ENCODE measurements around the gene KAT5. TPM values are rescaled to one million over a fixed set of nuclear protein-coding genes. Genes with fewer than 3 reads are reported as not detected.

The KAT5 gene
- total RNA-seq (2021) (49.6 and 57.1 TPM in 2 replicates), Bru-seq, nascent RNA (percentile 75 among the genes with signal in this experiment), BruChase-seq, experiment 1, labeled RNA remaining after a 2-hour chase (percentile 80 among the genes with signal in this experiment), BruChase-seq, experiment 2, labeled RNA remaining after a 6-hour chase (percentile 92 among the genes with signal in this experiment)
- long read RNA-seq, transcript KAT5-203 (14 exons, 2,237 nt) = minor isoform, 14 of 98 reads
- long read RNA-seq, transcript KAT5-202 (13 exons, 2,059 nt) = major isoform, 36 of 98 reads
- long read RNA-seq, transcript KAT5-208 (12 exons, 1,697 nt) = minor isoform, 18 of 98 reads
- long read RNA-seq, partial matches to known transcripts = 5 of 98 reads
- long read RNA-seq, other reads (novel, unspliced or antisense) = 16 of 98 reads

- peak; percentile 96 to 99 for DNase-seq
- BruUV-seq (replicated peaks) = TSS peak; percentile 22
- ChIA-PET POLR2A (ENCODE audit: unreplicated experiment) (interaction anchor here (0.6 to 1.3 kb wide), 21 partner anchors 8 to 869 kb away, joined by 3 to 37 read pairs (median 6); partner anchors contain the start of genes FIBP, MRPL49, RELA and RNASEH2C), CTCF (interaction anchor here (0.6 to 2.3 kb wide), 16 partner anchors 11 to 556 kb away, joined by 3 to 24 read pairs (median 8); partner anchors contain the start of genes AP5B1 and MUS81)
- Histone ChIP-seq H3K4me3 (peak within 1 kb of the TSS; percentile 86), H3K9me2 (ENCODE audit: insufficient read depth) (no peaks in the 10 kb centered on the region), H3F3A (ENCODE audit: insufficient read depth, low read depth) (peaks cover 22% of the 10 kb centered on the region; the same call in 1 of the 2 replicates), H3K4me2 (peak within 1 kb of the TSS; percentile 82), H3K4me1 (replicated peaks; ENCODE audit: insufficient read depth) (peaks cover 13% of the 10 kb centered on the region), H3K27me3 (ENCODE audit: insufficient read depth, low read depth) (no peaks in the 10 kb centered on the region), H3K79me2 (ENCODE audit: low read depth) (peaks cover 12% of the 10 kb centered on the region), H4K20me1 (ENCODE audit: insufficient read depth) (peaks cover 5% of the 10 kb centered on the region), H3K36me3 (ENCODE audit: low read depth) (peaks cover 9% of the 10 kb centered on the region; the same call in 1 of the 2 replicates), H2AFZ (peak within 1 kb of the TSS; percentile 91), H3K27ac (peak within 1 kb of the TSS; percentile 91), H3K9me3 (ENCODE audit: insufficient read depth, low read depth) (no peaks in the 10 kb centered on the region)
- TF ChIP-seq CTCF (conservative IDR thresholded peaks at IDR 0.05) (peak; percentile 97), EZH2 (IDR thresholded peaks at IDR 0.05; ENCODE audit: low read depth) (no peak)
- intact Hi-C loops (cut with micrococcal nuclease; ENCODE audit: unreplicated experiment) = loop anchor here (1.0 to 5.0 kb wide), 8 partner anchors 68 to 277 kb away; partner anchors contain the start of genes AP5B1, FAM89B, FIBP and MAP3K11
Observed at GRCh38 chr11:65711785-65712632, at the start of gene KAT5. Gene KAT5 (plus strand): TSS chr11:65712252. CDS start chr11:65712268, 16 bp downstream.

GRCh38 chr11:65662799-65663638 lies 49.0 kb upstream of the KAT5 start, which contains the start of gene RELA:
Gene RELA (minus strand): TSS chr11:65662916. CDS start chr11:65662832, 84 bp downstream.
- Histone ChIP-seq H2AFZ (peak within 1 kb of the TSS; percentile 87), H3F3A (ENCODE audit: insufficient read depth, low read depth) (peaks cover 14% of the 10 kb centered on the region), H3K79me2 (ENCODE audit: low read depth) (peaks cover 24% of the 10 kb centered on the region), H3K36me3 (ENCODE audit: low read depth) (peaks cover 29% of the 10 kb centered on the region), H3K9me3 (ENCODE audit: insufficient read depth, low read depth) (no peaks in the 10 kb centered on the region), H3K4me2 (peak within 1 kb of the TSS; percentile 97), H3K4me1 (replicated peaks; ENCODE audit: insufficient read depth) (peaks cover 20% of the 10 kb centered on the region), H3K27ac (peak within 1 kb of the TSS; percentile 80), H3K4me3 (peak within 1 kb of the TSS; percentile 99), H3K27me3 (ENCODE audit: insufficient read depth, low read depth) (no peaks in the 10 kb centered on the region), H3K9me2 (ENCODE audit: insufficient read depth) (no peaks in the 10 kb centered on the region), H4K20me1 (ENCODE audit: insufficient read depth) (peaks cover 6% of the 10 kb centered on the region)
- ChIA-PET CTCF (interaction anchor here (0.5 to 0.9 kb wide), 3 partner anchors 43 to 225 kb away, joined by 3 to 9 read pairs (median 8); partner anchors contain the start of gene FIBP), POLR2A (ENCODE audit: unreplicated experiment) (interaction anchor here (0.5 to 1.0 kb wide), 9 partner anchors 16 to 228 kb away, joined by 4 to 19 read pairs (median 5); partner anchors contain the start of genes CCDC85B and FIBP)
- TF ChIP-seq CTCF (conservative IDR thresholded peaks at IDR 0.05) (no peak), EZH2 (IDR thresholded peaks at IDR 0.05; ENCODE audit: low read depth) (no peak)
- TSS peak; percentile 89 for BruUV-seq (replicated peaks)
- DNase-seq = peak; percentile 76 to 98
- intact Hi-C loops (cut with micrococcal nuclease; ENCODE audit: unreplicated experiment) = loop anchor here (1.0 kb wide), 3 partner anchors 25 to 195 kb away; partner anchors contain the start of genes CFL1, PCNX3 and SIPA1
